Heart right ventricle (tissue), 16 donors: ENCODE measurements around the gene TCF7L2. TPM values are rescaled to one million over a fixed set of nuclear protein-coding genes. Genes with fewer than 3 reads are reported as not detected.

ENCODE experiments used
- ATAC-seq, 8 donors: fragments of 200-7000 bp; cut with Tn5 transposase; one replicate each; pipeline ENCODE4 v1.9.1; 2020; ENCODE audit warnings: mild to moderate bottlenecking in 8 of 8, moderate library complexity in 8 of 8, moderate number of reproducible peaks in 1 of 8
- DNase-seq, 2 donors: peaks; one replicate each; pipeline ENCODE4 v3.0.0-alpha.2; 2020
- H3K27ac ChIP-seq, 10 donors: fragments of 200-600 bp; sonication (generic) in 2 of 10; one replicate each; pipeline versions ENCODE4 v1.5.0 to v1.8.0; 2020 to 2022; ENCODE audit warnings: mild to moderate bottlenecking in 3 of 10
- H3K27me3 ChIP-seq, 7 donors: fragments of 200-600 bp; one replicate each; pipeline ENCODE4 v1.8.0; 2021 to 2022; ENCODE audit warnings: mild to moderate bottlenecking in 2 of 7
- H3K36me3 ChIP-seq, 9 donors: fragments of 200-600 bp; sonication (generic) in 1 of 9; one replicate each; pipeline versions ENCODE4 v1.5.0 to v1.8.0; 2020 to 2022; ENCODE audit warnings: mild to moderate bottlenecking in 2 of 9
- H3K4me1 ChIP-seq, 9 donors: fragments of 200-600 bp; sonication (generic) in 1 of 9; one replicate each; pipeline versions ENCODE4 v1.5.0 to v1.8.0; 2020 to 2022; ENCODE audit warnings: mild to moderate bottlenecking in 4 of 9
- H3K4me3 ChIP-seq, 10 donors: fragments of 200-600 bp; sonication (generic) in 2 of 10; one replicate each; pipeline versions ENCODE4 v1.5.0 to v1.8.0; 2020 to 2022; ENCODE audit warnings: mild to moderate bottlenecking in 7 of 10, moderate library complexity in 2 of 10
- H3K9me3 ChIP-seq, 11 donors: fragments of 200-600 bp in 10 of 11; sonication (generic) in 2 of 11; one replicate each; pipeline versions ENCODE4 v1.5.0 to v1.8.0; 2013 to 2022; ENCODE audit warnings: mild to moderate bottlenecking in 2 of 11, control low read depth in 1 of 11, moderate library complexity in 1 of 11
- CTCF ChIP-seq, 9 donors: fragments of 200-600 bp; sonication (generic) in 2 of 9; IDR thresholded peaks; one replicate each; pipeline versions ENCODE4 v1.5.0 to v1.8.0; 2021 to 2022; ENCODE audit warnings: antibody characterized with exemption in 9 of 9, mild to moderate bottlenecking in 5 of 9, moderate library complexity in 1 of 9
- WGBS, 2 donors: extraction: QIAGEN DNeasy Blood & Tissue Kit; methylation state at CpG; one replicate each; pipeline ENCODE4 v1.1.7; 2013; ENCODE audit warnings: inconsistent platforms in 1 of 2; 5-methylcytosine and 5-hydroxymethylcytosine counted together
- intact Hi-C, 10 donors: fragments of 100-400 bp; cut with DNase I; formaldehyde crosslinking; loops; one replicate each; pipeline versions ENCODE4 v1.11.1 to v1.14.2; 2022
- polyA plus RNA-seq, 2 donors: library from polyadenylated mRNA; stranded (reverse); fragments of 200-250 nt; gene quantifications; one replicate each; pipeline ENCODE4 v1.2.3, GENCODE V29; 2013
- total RNA-seq, 10 donors: library from RNA; stranded (reverse); fragmentation: NEBNext Ultra II Directional in 3 of 10; extraction: Animal tissue kit (Norgen Biotek cat#: 25700) in 3 of 10; gene quantifications; one replicate each; pipeline versions ENCODE4 v1.2.1 to v1.2.4, GENCODE V29; 2021 to 2023
- donor health status: Arrhythmogenic right ventricular cardiomyopathy.
- donor health status: ischemic (EF 13 %, LVEDD 7.1; RV severe dilation, severe dysfunction).
- donor health status: healthy with polysubstance abuse.
- donor health status: DM: no; HTN: yes; CAD: no.
- donor health status: DM: no; HTN: no; CAD: no.
- donor health status: ischemic (EF 25% LVEDD 6.9; RV normal size, moderate dysfunction).
- donor health status: ischemic (EF 25% LVEDD 5.7; RV mildly dilated, moderate dysfunction).
- donor health status: healthy.
- donor health status: DM: yes; HTN: yes; CAD: no.
- donor health status: Ischemic cardiomyopathy.
- donor health status: ischemic (EF 35%, LVEDD 5.7; RV mildly dilated, moderate dysfunction).
- donor health status: nonischemic (EF 11% LVEDD 7.7; RV severe dilation, severe dysfunction).
- donor health status: DM: yes; HTN: yes; CAD: no.
- donor health status: PGD.
- donor health status: ischemic (EF 29% LVEDD 5.4; RV normal size, mild dysfunction).
- donor health status: nonischemic (EF 23%, LVEDD 6.1; RV moderate dilation, normal function).

Gene TCF7L2
- total and polyA plus RNA-seq, 12 donors, result 3.6 to 15.8 (median 11.8) TPM

GRCh38 chr10:113047963-113048781, 98.1 kb downstream of the TCF7L2 start:
- ATAC-seq (peak in 1 of 8 donors; percentile 12), DNase-seq (no peak)
- intact Hi-C loops, result no loop called here
- WGBS, 2 donors, result 89 to 91% methylated on average over 13 of the region's 13 CpGs
- H3K4me3 ChIP-seq, result no peak overlapping the region
- H3K36me3 ChIP-seq, result no peaks in the 10 kb centered on the region
- TF ChIP-seq CTCF (IDR thresholded peaks at IDR 0.05), result no peak
- H3K27ac ChIP-seq, result peak overlapping the region in 4 of 10 donors; percentile 29 to 65 (median 52)
- no peaks in the 10 kb centered on the region for H3K27me3 ChIP-seq
- no peaks in the 10 kb centered on the region for H3K9me3 ChIP-seq
- peaks cover 0 to 72% (median 38%) of the 10 kb centered on the region in 9 donors for H3K4me1 ChIP-seq

- DNase-seq (no peak), ATAC-seq (no peak)
- intact Hi-C loops, result loop anchor here in 4 of 10 donors (2.0 to 10.0 kb wide), 4 partner anchors 31 to 98 kb away; partner anchors contain the start of gene TCF7L2 (in 2 of the 4)
- WGBS, 2 donors, result 93% methylated on average over 5 of the region's 5 CpGs
- Histone ChIP-seq H3K4me3 (no peak overlapping the region), H3K27ac (no peak overlapping the region), H3K27me3 (no peaks in the 10 kb centered on the region), H3K4me1 (peaks cover 0 to 83% (median 50%) of the 10 kb centered on the region in 9 donors), H3K9me3 (no peaks in the 10 kb centered on the region), H3K36me3 (no peaks in the 10 kb centered on the region)
- no peak for TF ChIP-seq CTCF (IDR thresholded peaks at IDR 0.05)
Measured at GRCh38 chr10:113049881-113050280, 99.8 kb downstream of the TCF7L2 start.

GRCh38 chr10:113052076-113052830, 102.2 kb downstream of the TCF7L2 start:
- 79 to 82% methylated on average over 10 of the region's 10 CpGs for WGBS, 2 donors
- peak in 8 of 9 donors; percentile 14 to 46 (median 26) for TF ChIP-seq CTCF (IDR thresholded peaks at IDR 0.05)
- DNase-seq (no peak), ATAC-seq (peak in 4 of 8 donors; percentile 2 to 41 (median 26))
- Histone ChIP-seq H3K4me3 (no peak overlapping the region), H3K36me3 (no peaks in the 10 kb centered on the region), H3K4me1 (peaks cover 0 to 78% (median 45%) of the 10 kb centered on the region in 9 donors), H3K27me3 (no peaks in the 10 kb centered on the region), H3K9me3 (no peaks in the 10 kb centered on the region), H3K27ac (peak overlapping the region in 1 of 10 donors; percentile 1)
- intact Hi-C loops, result loop anchor here in 3 of 10 donors (5.0 to 10.0 kb wide), 3 partner anchors 95 to 100 kb away; partner anchors contain the start of gene TCF7L2 (in 2 of the 3)

- intact Hi-C loops, result loop anchor here in 3 of 10 donors (5.0 to 10.0 kb wide), 3 partner anchors 96 to 101 kb away; partner anchors contain the start of gene TCF7L2 (in 2 of the 3)
- H3K4me1 ChIP-seq, result peaks cover under 1 to 77% (median 42%) of the 10 kb centered on the region in 9 donors
- peak in 1 of 2 donors; percentile 54 for DNase-seq
Measured at GRCh38 chr10:113053091-113053490, 103.0 kb downstream of the TCF7L2 start.

More at GRCh38 chr10:113053091-113053490, 103.0 kb downstream of the TCF7L2 start:
- 69 to 76% methylated on average over 10 of the region's 10 CpGs for WGBS, 2 donors
- Histone ChIP-seq H3K4me3 (no peak overlapping the region), H3K9me3 (no peaks in the 10 kb centered on the region), H3K27me3 (no peaks in the 10 kb centered on the region), H3K36me3 (no peaks in the 10 kb centered on the region), H3K27ac (peak overlapping the region; percentile 22 to 73 (median 54))
- ATAC-seq, result peak in 7 of 8 donors; percentile 13 to 63 (median 42)
- TF ChIP-seq CTCF (IDR thresholded peaks at IDR 0.05), result no peak
